Neural cell (in vitro differentiated cells): ENCODE results near the gene CYREN. TPM values are rescaled to one million over a fixed set of nuclear protein-coding genes. Genes with fewer than 3 reads are reported as not detected.

Source experiments
- H2AFZ ChIP-seq: fragments of 200-600, 300-800 bp; sonication (generic), shearing (Covaris generic); 2 replicates; pipeline ENCODE4 v1.6.0; 2014; ENCODE audit warnings: low read depth, mild to moderate bottlenecking, antibody characterized with exemption, low read length, moderate library complexity
- H3F3A ChIP-seq: fragments of 200-600 bp; shearing (Covaris generic); 2 replicates; pipeline ENCODE4 v1.6.1; 2016; ENCODE audit warnings: mild to moderate bottlenecking, moderate library complexity, mixed read lengths, antibody characterized with exemption, low read length; ENCODE audit not compliant: insufficient read depth, poor library complexity, severe bottlenecking
- H3K27ac ChIP-seq: fragments of 200-600, 300-800 bp; sonication (generic), shearing (Covaris generic); 2 replicates; pipeline ENCODE4 v1.5.1; 2014; ENCODE audit warnings: mild to moderate bottlenecking, low read length, moderate library complexity
- H3K27me3 ChIP-seq: fragments of 300-800, 200-600 bp; sonication (generic), shearing (Covaris generic); 2 replicates; pipeline ENCODE4 v1.6.0; 2014; ENCODE audit warnings: mild to moderate bottlenecking, low read depth, low read length, moderate library complexity; ENCODE audit not compliant: insufficient read depth
- H3K36me3 ChIP-seq: fragments of 300-800, 200-600 bp; sonication (generic), shearing (Covaris generic); 2 replicates; pipeline ENCODE4 v1.5.1; 2014; ENCODE audit warnings: mild to moderate bottlenecking, antibody characterized with exemption, low read length, moderate library complexity; ENCODE audit not compliant: insufficient read depth
- H3K4me2 ChIP-seq: fragments of 300-800, 200-600 bp; sonication (generic), shearing (Covaris generic); 2 replicates; pipeline ENCODE4 v1.6.0; 2014; ENCODE audit warnings: mild to moderate bottlenecking, low read length
- H3K4me3 ChIP-seq: fragments of 300-800, 200-600 bp; sonication (generic), shearing (Covaris generic); 2 replicates; pipeline ENCODE4 v1.5.1; 2014; ENCODE audit warnings: mild to moderate bottlenecking, low read length, moderate library complexity
- H3K79me2 ChIP-seq: fragments of 200-600 bp; shearing (Covaris generic); replicated peaks from 2 replicates; pipeline ENCODE4 v1.6.0; 2014; ENCODE audit warnings: mild to moderate bottlenecking, low read length, moderate library complexity; ENCODE audit not compliant: insufficient read depth
- H3K9ac ChIP-seq: fragments of 300-800, 200-600 bp; sonication (generic), shearing (Covaris generic); 2 replicates; pipeline ENCODE4 v1.6.1; 2016; ENCODE audit warnings: mild to moderate bottlenecking, low read length, mixed read lengths
- H3K9me2 ChIP-seq: fragments of 200-600 bp; shearing (Covaris generic); 2 replicates; pipeline ENCODE4 v1.6.1; 2016; ENCODE audit warnings: mild to moderate bottlenecking, low read length, mixed read lengths; ENCODE audit not compliant: insufficient read depth
- H3K9me3 ChIP-seq: fragments of 200-600, 300-800 bp; sonication (generic), shearing (Covaris generic); 2 replicates; pipeline ENCODE4 v1.6.1; 2016; ENCODE audit warnings: mild to moderate bottlenecking, mixed run types, low read length, moderate library complexity, mixed read lengths
- H4K20me1 ChIP-seq: fragments of 200-600 bp; shearing (Covaris generic); 2 replicates; pipeline ENCODE4 v1.6.1; 2016; ENCODE audit warnings: mild to moderate bottlenecking, mixed run types; ENCODE audit not compliant: insufficient read depth
- EP300 ChIP-seq: fragments of 450-650 bp; conservative IDR thresholded peaks from 2 replicates; pipeline ENCODE4 v1.6.1; 2014; ENCODE audit warnings: antibody characterized with exemption, mild to moderate bottlenecking, moderate library complexity; ENCODE audit not compliant: poor library complexity, severe bottlenecking
- EZH2 ChIP-seq: fragments of 200-600, 300-800 bp; shearing (Covaris generic), sonication (generic); IDR thresholded peaks from 2 replicates; pipeline ENCODE4 v1.6.1; 2014; ENCODE audit warnings: antibody characterized with exemption, low read length, borderline replicate concordance, mild to moderate bottlenecking; ENCODE audit not compliant: insufficient read depth, poor library complexity, severe bottlenecking
- MXI1 ChIP-seq: fragments of 450-650 bp; conservative IDR thresholded peaks from 2 replicates; pipeline ENCODE4 v1.6.1; 2014; ENCODE audit warnings: antibody characterized with exemption, mild to moderate bottlenecking; ENCODE audit not compliant: poor library complexity, severe bottlenecking
- POLR2AphosphoS5 ChIP-seq: IDR thresholded peaks from 2 replicates; pipeline ENCODE4 v1.6.1; 2012
- RAD21 ChIP-seq: fragments of 450-650 bp; conservative IDR thresholded peaks from 2 replicates; pipeline ENCODE4 v1.6.1; 2014; ENCODE audit warnings: antibody characterized with exemption, mild to moderate bottlenecking, moderate library complexity
- REST ChIP-seq: IDR thresholded peaks from 2 replicates; pipeline ENCODE4 v1.6.1; 2012; ENCODE audit warnings: borderline replicate concordance
- SMC3 ChIP-seq: fragments of 450-650 bp; conservative IDR thresholded peaks from 2 replicates; pipeline ENCODE4 v1.6.1; 2014; ENCODE audit warnings: antibody characterized with exemption, mild to moderate bottlenecking, moderate library complexity; ENCODE audit not compliant: poor library complexity
- TAF1 ChIP-seq: IDR thresholded peaks from 2 replicates; pipeline ENCODE4 v1.6.1; 2012; ENCODE audit warnings: low read depth
- polyA plus RNA-seq: library from polyadenylated mRNA; depleted of rRNA; stranded (reverse); fragments of >200 nt; gene quantifications from 2 replicates; pipeline ENCODE4 v1.2.3, GENCODE V29; 2014
- TF ChIP-seq, protein P1 (sequence below): fragments of 450-650 bp; IDR thresholded peaks from 2 replicates; pipeline ENCODE4 v1.5.1; 2014; ENCODE audit warnings: antibody characterized with exemption, mild to moderate bottlenecking, moderate library complexity; ENCODE audit not compliant: poor library complexity, severe bottlenecking

The CYREN gene
- polyA plus RNA-seq, 1 donor from 2014 or later: 6.7 TPM

- H3F3A ChIP-seq: no peaks in the 10 kb centered on the region
- no peak overlapping the region for H3K9ac ChIP-seq
- no peak overlapping the region for H3K27ac ChIP-seq
- H3K27me3 ChIP-seq: no peaks in the 10 kb centered on the region
- no peak overlapping the region for H2AFZ ChIP-seq
- no peaks in the 10 kb centered on the region for H3K9me3 ChIP-seq
- H3K4me3 ChIP-seq: no peak overlapping the region
- no peaks in the 10 kb centered on the region for H4K20me1 ChIP-seq
- no peaks in the 10 kb centered on the region for H3K36me3 ChIP-seq
- no peak overlapping the region for H3K4me2 ChIP-seq
- H3K79me2 ChIP-seq: no peaks in the 10 kb centered on the region
- no peak for TF ChIP-seq REST
- no peak for TF ChIP-seq EP300
- no peak for TF ChIP-seq MXI1
- no peak for TF ChIP-seq SMC3
- no peak for TF ChIP-seq EZH2
- H3K9me2 ChIP-seq: no peaks in the 10 kb centered on the region
Observed at GRCh38 chr7:135206941-135207391, 36.5 kb upstream of the CYREN start.

- TF ChIP-seq POLR2AphosphoS5 (no peak), EP300 (no peak), TAF1 (no peak)
- TF ChIP-seq, protein P1, sequence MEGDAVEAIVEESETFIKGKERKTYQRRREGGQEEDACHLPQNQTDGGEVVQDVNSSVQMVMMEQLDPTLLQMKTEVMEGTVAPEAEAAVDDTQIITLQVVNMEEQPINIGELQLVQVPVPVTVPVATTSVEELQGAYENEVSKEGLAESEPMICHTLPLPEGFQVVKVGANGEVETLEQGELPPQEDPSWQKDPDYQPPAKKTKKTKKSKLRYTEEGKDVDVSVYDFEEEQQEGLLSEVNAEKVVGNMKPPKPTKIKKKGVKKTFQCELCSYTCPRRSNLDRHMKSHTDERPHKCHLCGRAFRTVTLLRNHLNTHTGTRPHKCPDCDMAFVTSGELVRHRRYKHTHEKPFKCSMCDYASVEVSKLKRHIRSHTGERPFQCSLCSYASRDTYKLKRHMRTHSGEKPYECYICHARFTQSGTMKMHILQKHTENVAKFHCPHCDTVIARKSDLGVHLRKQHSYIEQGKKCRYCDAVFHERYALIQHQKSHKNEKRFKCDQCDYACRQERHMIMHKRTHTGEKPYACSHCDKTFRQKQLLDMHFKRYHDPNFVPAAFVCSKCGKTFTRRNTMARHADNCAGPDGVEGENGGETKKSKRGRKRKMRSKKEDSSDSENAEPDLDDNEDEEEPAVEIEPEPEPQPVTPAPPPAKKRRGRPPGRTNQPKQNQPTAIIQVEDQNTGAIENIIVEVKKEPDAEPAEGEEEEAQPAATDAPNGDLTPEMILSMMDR: no peak
- no peak overlapping the region for H2AFZ ChIP-seq
- H3K9me2 ChIP-seq: no peaks in the 10 kb centered on the region
- H3K79me2 ChIP-seq: no peaks in the 10 kb centered on the region
- H3K27me3 ChIP-seq: no peaks in the 10 kb centered on the region
- H3K4me2 ChIP-seq: no peak overlapping the region
- H3K36me3 ChIP-seq: no peaks in the 10 kb centered on the region
- no peaks in the 10 kb centered on the region for H4K20me1 ChIP-seq
- H3K4me3 ChIP-seq: no peak overlapping the region
- H3K9ac ChIP-seq: no peak overlapping the region
- H3K9me3 ChIP-seq: no peaks in the 10 kb centered on the region
- no peaks in the 10 kb centered on the region for H3F3A ChIP-seq
- H3K27ac ChIP-seq: no peak overlapping the region
Observed at GRCh38 chr7:135205850-135206249, 35.3 kb upstream of the CYREN start.

DNA sequence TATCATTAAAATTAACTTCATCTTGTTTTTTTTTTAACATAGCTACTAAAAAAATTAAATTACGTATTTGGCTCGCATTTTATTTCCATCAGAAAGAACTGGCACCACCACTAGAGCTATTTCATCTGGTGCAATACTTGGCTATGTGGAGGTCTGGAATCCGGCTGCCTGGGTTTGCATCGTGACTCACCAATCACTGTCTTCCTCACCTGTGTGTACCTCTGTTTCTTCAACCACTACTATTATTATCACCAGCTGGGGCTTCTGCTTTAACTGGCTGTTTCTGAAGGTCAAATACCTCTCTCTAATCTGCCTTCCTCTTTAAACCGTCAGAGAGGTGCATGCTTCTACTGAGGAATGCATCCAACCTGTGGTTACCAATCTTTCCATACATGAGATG is 34.4 kb upstream of the CYREN start:
- Histone ChIP-seq H3K79me2 (no peaks in the 10 kb centered on the region), H3K9me3 (no peaks in the 10 kb centered on the region), H3K4me2 (no peak overlapping the region), H3F3A (no peaks in the 10 kb centered on the region), H3K9me2 (no peaks in the 10 kb centered on the region), H2AFZ (no peak overlapping the region), H3K4me3 (no peak overlapping the region), H3K36me3 (no peaks in the 10 kb centered on the region), H3K27ac (no peak overlapping the region), H3K27me3 (no peaks in the 10 kb centered on the region), H3K9ac (no peak overlapping the region), H4K20me1 (no peaks in the 10 kb centered on the region)
- TF ChIP-seq MXI1 (no peak), EP300 (no peak), SMC3 (no peak), TAF1 (no peak), REST (no peak), POLR2AphosphoS5 (no peak), EZH2 (no peak), RAD21 (no peak)
- TF ChIP-seq, protein P1: no peak
